ENCODE results near the gene GGA3. TPM values are rescaled to one million over a fixed set of nuclear protein-coding genes. Genes with fewer than 3 reads are reported as not detected.

Gene GGA3
- total RNA-seq, 1 experiment from 2014 or later: 94.4 TPM

GRCh38 chr17:75289832-75290337 lies 28.5 kb upstream of the GGA3 start:
- BruUV-seq (replicated peaks): no TSS peak
- Mint-ChIP-seq H3K4me1 (ENCODE audit: low read depth, unreplicated experiment) (peaks cover 8% of the 10 kb centered on the region), H3K9me3 (ENCODE audit: unreplicated experiment) (no peaks in the 10 kb centered on the region), H3K36me3 (ENCODE audit: insufficient read depth, unreplicated experiment) (peaks cover 10% of the 10 kb centered on the region), H3K27ac (ENCODE audit: unreplicated experiment) (peak overlapping the region; percentile 96), H3K27me3 (ENCODE audit: insufficient read depth, unreplicated experiment) (no peaks in the 10 kb centered on the region), H3K4me3 (ENCODE audit: unreplicated experiment) (peak overlapping the region; percentile 97)
- peak overlapping the region; percentile 31 for H3K4me3 ChIP-seq (ENCODE audit: low read depth, low read length)
- H3K27me3 ChIP-seq (replicated peaks; ENCODE audit: control insufficient read depth, insufficient read depth, low read length): no peaks in the 10 kb centered on the region
- H3K9me3 ChIP-seq: no peaks in the 10 kb centered on the region
- peaks cover 6% of the 10 kb centered on the region for H3K4me1 ChIP-seq
- ChIA-PET CTCF (interaction anchor here (0.6 to 3.3 kb wide), 18 partner anchors 19 to 235 kb away, joined by 3 to 91 read pairs (median 6); partner anchors contain the start of genes GGA3, GRB2, LLGL2 and MIF4GD), POLR2A (interaction anchor here (0.5 to 2.0 kb wide), 16 partner anchors 12 to 227 kb away, joined by 3 to 44 read pairs (median 7); partner anchors contain the start of genes GGA3, GRB2, MIF4GD and MRPS7)
- TF ChIP-seq, protein P1, sequence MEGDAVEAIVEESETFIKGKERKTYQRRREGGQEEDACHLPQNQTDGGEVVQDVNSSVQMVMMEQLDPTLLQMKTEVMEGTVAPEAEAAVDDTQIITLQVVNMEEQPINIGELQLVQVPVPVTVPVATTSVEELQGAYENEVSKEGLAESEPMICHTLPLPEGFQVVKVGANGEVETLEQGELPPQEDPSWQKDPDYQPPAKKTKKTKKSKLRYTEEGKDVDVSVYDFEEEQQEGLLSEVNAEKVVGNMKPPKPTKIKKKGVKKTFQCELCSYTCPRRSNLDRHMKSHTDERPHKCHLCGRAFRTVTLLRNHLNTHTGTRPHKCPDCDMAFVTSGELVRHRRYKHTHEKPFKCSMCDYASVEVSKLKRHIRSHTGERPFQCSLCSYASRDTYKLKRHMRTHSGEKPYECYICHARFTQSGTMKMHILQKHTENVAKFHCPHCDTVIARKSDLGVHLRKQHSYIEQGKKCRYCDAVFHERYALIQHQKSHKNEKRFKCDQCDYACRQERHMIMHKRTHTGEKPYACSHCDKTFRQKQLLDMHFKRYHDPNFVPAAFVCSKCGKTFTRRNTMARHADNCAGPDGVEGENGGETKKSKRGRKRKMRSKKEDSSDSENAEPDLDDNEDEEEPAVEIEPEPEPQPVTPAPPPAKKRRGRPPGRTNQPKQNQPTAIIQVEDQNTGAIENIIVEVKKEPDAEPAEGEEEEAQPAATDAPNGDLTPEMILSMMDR (IDR thresholded peaks at IDR 0.05; ENCODE audit: insufficient read depth in 1 of 2, low read depth in 1 of 2, low read length in 1 of 2, severe bottlenecking in 1 of 2, unreplicated experiment in 1 of 2): peak; percentile 19 to 33
- intact Hi-C loops (cut with micrococcal nuclease; ENCODE audit: unreplicated experiment): loop anchor here (1.0 to 2.0 kb wide), 7 partner anchors 19 to 166 kb away; partner anchors contain the start of genes GGA3, GRB2, MIF4GD and MRPS7
- H3K36me3 ChIP-seq (ENCODE audit: control insufficient read depth, insufficient read depth, low read length): peaks cover 4% of the 10 kb centered on the region; the same call in 1 of the 2 replicates
- DNase-seq: no peak

DNA sequence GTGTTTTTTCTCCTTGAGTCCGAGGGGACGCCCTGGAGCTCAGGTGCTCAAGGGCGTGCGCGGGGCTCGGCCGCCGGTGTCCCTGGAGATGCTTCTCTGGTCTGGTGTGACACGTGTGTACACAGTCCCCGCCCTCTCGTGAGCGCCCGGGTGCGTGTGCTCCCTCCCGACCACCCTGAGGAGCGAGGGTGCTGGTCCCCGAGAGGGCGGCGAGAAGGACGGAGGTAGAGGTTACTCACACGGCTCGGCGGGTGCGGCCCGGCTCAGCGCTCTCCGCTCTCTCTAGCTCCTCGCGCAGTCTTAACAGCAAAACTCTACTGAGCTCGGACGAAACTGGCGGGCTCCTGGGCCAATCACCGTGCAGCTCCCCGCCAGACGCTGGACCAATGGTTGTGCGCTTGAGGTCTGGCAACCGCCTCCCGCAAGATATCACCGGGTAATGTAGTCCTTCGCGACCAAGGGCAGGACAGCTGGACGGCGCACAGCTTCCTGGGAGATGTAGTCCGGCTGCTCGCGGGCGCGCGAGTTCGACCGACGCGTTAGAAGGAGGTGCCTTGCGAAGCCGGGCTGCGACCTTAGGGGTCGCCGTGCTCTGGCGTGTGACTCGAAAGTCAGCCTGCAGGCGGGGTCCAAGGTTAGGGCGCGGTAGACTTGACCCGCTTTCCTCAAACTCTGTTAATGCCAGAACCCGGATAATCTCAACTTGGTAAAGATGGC lies 27.9 kb upstream of the GGA3 start, which contains the start of gene SLC25A19:
SLC25A19 (minus strand) TSS at position 319 of the 717 bp plus-strand sequence. CDS start 2,669 bp downstream, outside the sequence.
- no peaks in the 10 kb centered on the region for H3K9me3 Mint-ChIP-seq (ENCODE audit: unreplicated experiment)
- intact Hi-C loops (cut with micrococcal nuclease; ENCODE audit: unreplicated experiment): loop anchor here (1.0 to 2.0 kb wide), 7 partner anchors 18 to 167 kb away; partner anchors contain the start of genes GGA3, GRB2, MIF4GD and MRPS7

More for the DNA sequence above, 27.9 kb upstream of the GGA3 start, which contains the start of gene SLC25A19:
- Mint-ChIP-seq H3K4me1 (ENCODE audit: low read depth, unreplicated experiment) (peaks cover 7% of the 10 kb centered on the region), H3K36me3 (ENCODE audit: insufficient read depth, unreplicated experiment) (peaks cover 11% of the 10 kb centered on the region), H3K27me3 (ENCODE audit: insufficient read depth, unreplicated experiment) (no peaks in the 10 kb centered on the region), H3K4me3 (ENCODE audit: unreplicated experiment) (peak within 1 kb of the TSS; percentile 97), H3K27ac (ENCODE audit: unreplicated experiment) (peak within 1 kb of the TSS; percentile 96)
- Histone ChIP-seq H3K36me3 (ENCODE audit: control insufficient read depth, insufficient read depth, low read length) (peaks cover 4% of the 10 kb centered on the region; the same call in 1 of the 2 replicates), H3K4me1 (peaks cover under 1% of the 10 kb centered on the region; the same call in 1 of the 2 replicates), H3K9me3 (no peaks in the 10 kb centered on the region), H3K27me3 (replicated peaks; ENCODE audit: control insufficient read depth, insufficient read depth, low read length) (no peaks in the 10 kb centered on the region), H3K4me3 (ENCODE audit: low read depth, low read length) (peak within 1 kb of the TSS; percentile 69)
- ChIA-PET POLR2A (interaction anchor here (0.5 to 2.0 kb wide), 19 partner anchors 11 to 491 kb away, joined by 3 to 44 read pairs (median 7); partner anchors contain the start of genes FDXR, GGA3, GRB2 and MIF4GD), CTCF (interaction anchor here (0.6 to 3.3 kb wide), 25 partner anchors 11 to 236 kb away, joined by 3 to 91 read pairs (median 5); partner anchors contain the start of genes GGA3, GRB2, LLGL2 and MIF4GD)
- BruUV-seq (replicated peaks): no TSS peak
- TF ChIP-seq, protein P1 (IDR thresholded peaks at IDR 0.05; ENCODE audit: insufficient read depth in 1 of 2, low read depth in 1 of 2, low read length in 1 of 2, severe bottlenecking in 1 of 2, unreplicated experiment in 1 of 2): peak; percentile 45 to 74
- peak; percentile 99 for DNase-seq

Measured in Caco-2 (cell line).